Fibroblast of the aortic adventitia (primary cell): ENCODE measurements around the gene ALKBH6. TPM values are rescaled to one million over a fixed set of nuclear protein-coding genes. Genes with fewer than 3 reads are reported as not detected.
"Not testable (repeated sequence)": the region's sequence is repeated elsewhere in the genome, so short reads cannot be mapped to it uniquely, and the experiment has no call there.

ENCODE experiments used
- DNase-seq: peaks from one replicate; pipeline ENCODE4 v3.0.0-alpha.2; 2010; ENCODE audit warnings: low read depth
- H3K4me3 ChIP-seq: 2 replicates; pipeline ENCODE4 v1.5.1; 2011; ENCODE audit warnings: low read depth, mild to moderate bottlenecking, control low read depth, low read length, moderate library complexity
- total RNA-seq: library from RNA; depleted of rRNA; stranded (reverse); fragments of >200 nt; gene quantifications from 2 replicates; pipeline ENCODE4 v1.2.3, GENCODE V29; 2012; ENCODE audit warnings: low replicate concordance
- TF ChIP-seq, protein P1 (sequence below): IDR thresholded peaks from 2 replicates; pipeline ENCODE4 v1.5.1; 2011; ENCODE audit warnings: mild to moderate bottlenecking, low read length, control low read depth, inconsistent platforms; ENCODE audit not compliant: insufficient read depth

ALKBH6 gene
- total RNA-seq, 1 donor: 15.5 TPM

DNA sequence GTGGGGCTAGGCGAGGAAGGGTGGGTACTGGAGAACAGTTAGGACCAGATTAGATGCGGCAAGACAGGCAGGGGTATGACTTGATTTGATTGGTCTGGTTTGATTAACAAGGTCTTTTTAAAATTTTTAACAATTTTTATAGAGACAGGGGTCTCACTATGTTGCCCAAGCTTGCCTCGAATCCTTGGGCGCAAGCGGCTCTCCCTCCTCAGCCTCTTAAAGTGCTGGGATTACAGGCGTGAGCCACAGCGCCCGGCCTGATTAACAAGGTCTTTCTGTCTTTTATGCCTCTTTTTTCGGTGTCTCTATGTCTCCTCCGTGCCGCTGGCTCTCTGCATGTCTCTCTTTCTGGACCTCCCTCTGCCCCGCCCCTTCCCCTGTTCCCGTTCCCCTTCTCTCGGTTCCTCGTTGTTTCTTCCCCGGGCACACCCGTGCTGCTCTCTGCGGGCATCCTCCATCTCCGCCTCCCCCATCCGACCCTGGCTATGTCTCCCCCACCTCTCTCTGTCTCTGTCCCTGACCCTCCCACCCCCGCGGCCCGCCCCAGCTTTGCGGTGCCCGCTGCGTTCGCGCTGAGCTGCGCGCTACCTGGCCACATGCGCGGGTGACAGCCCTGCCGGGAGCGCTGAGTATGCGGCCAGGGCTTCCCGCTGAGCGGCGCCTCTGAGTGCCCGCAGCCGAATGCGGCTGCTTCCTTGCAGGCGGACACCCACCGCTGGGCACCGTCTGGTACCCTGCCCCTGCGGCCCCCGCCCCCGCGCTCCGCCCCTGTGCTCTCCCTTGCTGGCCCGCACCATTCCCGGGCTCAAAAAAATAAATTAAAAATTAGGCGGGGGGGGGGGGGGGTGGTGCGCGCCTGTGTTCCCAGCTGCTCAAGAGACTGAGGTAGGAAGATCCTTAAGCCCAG lies 27.1 kb downstream of the ALKBH6 start:
- DNase-seq: no peak
- TF ChIP-seq, protein P1, sequence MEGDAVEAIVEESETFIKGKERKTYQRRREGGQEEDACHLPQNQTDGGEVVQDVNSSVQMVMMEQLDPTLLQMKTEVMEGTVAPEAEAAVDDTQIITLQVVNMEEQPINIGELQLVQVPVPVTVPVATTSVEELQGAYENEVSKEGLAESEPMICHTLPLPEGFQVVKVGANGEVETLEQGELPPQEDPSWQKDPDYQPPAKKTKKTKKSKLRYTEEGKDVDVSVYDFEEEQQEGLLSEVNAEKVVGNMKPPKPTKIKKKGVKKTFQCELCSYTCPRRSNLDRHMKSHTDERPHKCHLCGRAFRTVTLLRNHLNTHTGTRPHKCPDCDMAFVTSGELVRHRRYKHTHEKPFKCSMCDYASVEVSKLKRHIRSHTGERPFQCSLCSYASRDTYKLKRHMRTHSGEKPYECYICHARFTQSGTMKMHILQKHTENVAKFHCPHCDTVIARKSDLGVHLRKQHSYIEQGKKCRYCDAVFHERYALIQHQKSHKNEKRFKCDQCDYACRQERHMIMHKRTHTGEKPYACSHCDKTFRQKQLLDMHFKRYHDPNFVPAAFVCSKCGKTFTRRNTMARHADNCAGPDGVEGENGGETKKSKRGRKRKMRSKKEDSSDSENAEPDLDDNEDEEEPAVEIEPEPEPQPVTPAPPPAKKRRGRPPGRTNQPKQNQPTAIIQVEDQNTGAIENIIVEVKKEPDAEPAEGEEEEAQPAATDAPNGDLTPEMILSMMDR: no peak
- peak overlapping the region; percentile 22 for H3K4me3 ChIP-seq

DNA sequence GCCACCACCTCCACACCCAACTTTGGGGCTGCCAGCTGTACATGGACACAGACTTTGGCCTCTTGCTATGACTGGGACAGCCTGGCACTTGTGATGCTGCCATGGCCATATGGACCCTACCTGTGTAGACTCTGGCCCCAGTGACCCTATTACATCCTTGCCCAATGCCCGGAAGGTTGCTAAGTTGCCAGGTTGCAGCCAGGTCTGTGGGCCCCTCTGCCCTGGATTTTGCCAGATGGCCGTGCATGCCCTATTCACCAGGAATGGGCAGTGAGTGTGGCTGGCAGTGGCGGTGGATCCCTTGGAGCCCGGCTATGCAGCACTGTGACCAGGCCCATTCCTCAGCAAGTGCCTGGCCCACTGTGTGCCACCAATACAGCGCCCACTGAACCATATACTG lies 27.9 kb downstream of the ALKBH6 start:
- no peak for DNase-seq
- H3K4me3 ChIP-seq: no peak overlapping the region
- TF ChIP-seq, protein P1: no peak

DNA sequence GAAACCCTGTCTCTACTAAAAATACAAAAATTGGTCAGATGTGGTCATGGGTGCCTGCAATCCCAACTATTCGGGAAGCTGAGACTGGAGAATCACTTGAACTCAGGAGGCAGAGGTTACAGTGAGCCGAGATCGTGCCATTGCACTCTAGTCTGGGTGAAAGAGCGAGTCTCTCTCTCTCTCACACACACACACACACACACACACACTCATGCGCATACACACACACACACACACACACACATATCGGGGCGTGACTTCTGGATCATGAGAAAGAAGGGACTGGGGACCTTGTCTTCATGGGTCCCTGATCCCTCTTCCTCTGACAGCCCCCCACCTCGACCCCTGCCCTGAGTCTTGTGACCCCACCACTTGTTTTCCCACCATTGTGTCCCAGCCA lies 30.8 kb downstream of the ALKBH6 start:
- TF ChIP-seq, protein P1: no peak
- no peak overlapping the region for H3K4me3 ChIP-seq
- DNase-seq: no peak

DNA sequence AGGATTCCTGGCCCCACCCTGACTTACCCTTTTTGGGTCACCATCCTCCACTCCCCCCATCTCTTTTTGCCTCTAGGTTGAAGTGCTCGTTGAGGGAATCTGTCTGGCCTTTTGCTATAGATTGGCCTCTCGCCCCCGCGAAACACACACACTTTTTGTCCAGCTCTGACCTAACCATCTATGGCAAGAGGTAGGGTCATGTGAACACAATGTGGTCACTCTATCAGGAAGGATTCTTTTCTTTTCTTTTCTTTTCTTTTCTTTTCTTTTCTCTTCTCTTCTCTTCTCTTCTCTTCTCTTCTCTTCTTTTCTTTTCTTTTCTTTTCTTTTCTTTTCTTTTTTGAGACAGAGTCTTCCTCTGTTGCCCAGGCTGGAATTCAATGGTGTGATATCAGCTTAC lies 33.0 kb downstream of the ALKBH6 start:
- not testable (repeated sequence) for DNase-seq, H3K4me3 ChIP-seq

DNA sequence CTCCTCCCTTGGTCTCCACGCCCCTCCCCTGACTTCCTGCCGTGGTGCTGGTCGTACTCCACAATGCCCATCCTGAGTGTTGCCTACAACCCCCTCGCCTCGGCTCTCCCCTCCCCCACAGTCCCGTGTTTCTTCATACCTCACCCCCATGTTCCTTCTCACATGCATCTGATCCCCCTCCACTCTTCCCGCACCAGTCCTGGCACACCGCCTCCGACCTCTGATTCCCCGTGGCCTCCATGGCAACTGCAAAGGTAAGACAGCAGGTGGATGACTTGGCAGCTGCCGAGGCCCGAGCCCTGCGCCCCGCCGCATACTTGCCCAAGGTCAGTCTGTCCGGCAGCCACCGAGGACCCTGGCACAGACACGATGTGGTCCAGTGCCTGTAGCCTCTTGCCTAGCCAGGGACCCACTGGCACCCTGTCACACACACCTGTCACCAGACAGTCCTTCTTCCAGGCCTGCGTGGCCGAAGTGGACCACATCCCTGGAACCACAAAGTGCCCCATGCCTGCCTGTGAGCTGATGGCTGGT lies 35.1 kb downstream of the ALKBH6 start:
- no peak overlapping the region for H3K4me3 ChIP-seq
- DNase-seq: no peak
- TF ChIP-seq, protein P1: no peak

DNA sequence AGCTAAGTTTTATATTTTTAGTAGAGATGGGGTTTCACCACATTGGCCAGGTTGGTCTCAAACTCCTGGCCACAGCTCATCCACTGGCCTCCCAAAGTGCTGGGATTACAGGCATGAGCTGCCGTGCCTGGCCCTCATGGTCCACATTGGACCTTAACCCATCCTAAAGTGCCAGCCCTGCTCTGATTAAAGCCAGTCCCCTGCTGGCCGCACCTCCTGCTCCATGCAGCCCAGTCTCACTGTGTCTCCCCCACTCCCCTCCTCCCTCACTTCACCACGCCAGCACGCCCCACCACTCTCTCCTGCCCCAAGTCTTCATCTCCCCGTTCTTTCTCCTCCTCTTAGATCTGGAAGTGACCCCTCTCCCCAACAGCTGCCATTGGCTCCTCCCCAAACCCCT lies 35.7 kb downstream of the ALKBH6 start:
- H3K4me3 ChIP-seq: no peak overlapping the region
- DNase-seq: no peak
- TF ChIP-seq, protein P1: no peak

DNA sequence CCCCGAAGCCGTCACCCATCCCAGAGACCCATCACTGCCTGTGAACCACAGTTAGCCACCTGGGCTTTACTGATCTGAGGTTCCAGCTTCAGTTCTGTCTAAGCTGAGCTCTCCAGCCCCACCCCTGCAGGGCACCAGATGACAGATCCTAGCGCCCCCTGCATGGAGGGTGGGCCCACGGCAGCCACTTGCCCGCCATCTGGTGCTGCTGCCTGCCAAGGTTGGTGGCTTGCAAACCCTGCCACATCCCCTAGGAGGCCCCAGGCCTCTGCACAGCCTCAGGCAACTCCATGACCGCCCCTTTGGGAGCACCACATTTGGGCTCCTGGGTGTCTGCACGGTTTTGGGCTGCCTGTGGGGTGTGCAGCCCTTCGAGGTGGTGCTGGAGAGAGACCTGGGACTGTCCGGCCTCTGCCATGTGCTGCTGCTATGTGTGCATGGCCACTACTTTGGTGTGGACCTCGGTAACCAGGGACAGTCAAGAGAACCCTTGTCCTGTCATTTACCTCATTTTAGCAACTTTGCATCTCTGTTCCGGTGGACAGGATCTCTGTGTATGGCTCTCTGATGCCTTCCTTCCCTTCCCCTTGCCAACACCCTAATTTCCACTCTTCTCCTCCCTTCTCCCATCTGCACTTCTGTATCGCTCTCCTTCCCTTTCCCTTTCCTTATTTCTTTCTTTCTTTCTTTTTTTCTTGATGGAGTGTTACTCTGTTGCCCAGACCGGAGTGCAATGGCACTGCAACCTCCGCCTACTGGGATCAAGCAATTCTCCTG lies 36.4 kb downstream of the ALKBH6 start:
- H3K4me3 ChIP-seq: no peak overlapping the region
- TF ChIP-seq, protein P1: no peak
- DNase-seq: no peak
